Measurements from ENCODE around the gene ZNF718. TPM values are rescaled to one million over a fixed set of nuclear protein-coding genes. Genes with fewer than 3 reads are reported as not detected.
A peak's percentile ranks its signal among the peaks of the same experiment; 100 is the strongest.
"Not testable (repeated sequence)": the region's sequence is repeated elsewhere in the genome, so short reads cannot be mapped to it uniquely, and the experiment has no call there.

The ZNF718 gene
- total RNA-seq, 1 donor from 2014 or later, result 10.7 TPM

GRCh38 chr4:116499-116898 is 7.8 kb upstream of the ZNF718 start:
- Mint-ChIP-seq H3K27ac (ENCODE audit: unreplicated experiment) (no peak overlapping the region), H3K27me3 (ENCODE audit: unreplicated experiment) (no peaks in the 10 kb centered on the region), H3K36me3 (ENCODE audit: unreplicated experiment) (no peaks in the 10 kb centered on the region), H3K4me1 (ENCODE audit: low read depth, unreplicated experiment) (no peaks in the 10 kb centered on the region), H3K9me3 (ENCODE audit: unreplicated experiment) (peaks cover 2% of the 10 kb centered on the region), H3K4me3 (ENCODE audit: unreplicated experiment) (no peak overlapping the region)
- no peak for TF ChIP-seq CTCF (IDR thresholded peaks at IDR 0.05; ENCODE audit: partially characterized antibody, unreplicated experiment)
- DNase-seq, result no peak

GRCh38 chr4:120616-121015 is 3.7 kb upstream of the ZNF718 start:
- peaks cover 2% of the 10 kb centered on the region for H3K9me3 Mint-ChIP-seq (ENCODE audit: unreplicated experiment)
- TF ChIP-seq CTCF (IDR thresholded peaks at IDR 0.05; ENCODE audit: partially characterized antibody, unreplicated experiment), result no peak
- peaks cover 4% of the 10 kb centered on the region for H3K27me3 Mint-ChIP-seq (ENCODE audit: unreplicated experiment)
- H3K27ac Mint-ChIP-seq (ENCODE audit: unreplicated experiment), result no peak overlapping the region
- H3K4me1 Mint-ChIP-seq (ENCODE audit: low read depth, unreplicated experiment), result peaks cover 2% of the 10 kb centered on the region
- H3K4me3 Mint-ChIP-seq (ENCODE audit: unreplicated experiment), result no peak overlapping the region
- DNase-seq, result no peak
- peaks cover 4% of the 10 kb centered on the region for H3K36me3 Mint-ChIP-seq (ENCODE audit: unreplicated experiment)

GRCh38 chr4:121408-122084 is 2.8 kb upstream of the ZNF718 start:
- Mint-ChIP-seq H3K4me1 (ENCODE audit: low read depth, unreplicated experiment) (peaks cover 7% of the 10 kb centered on the region), H3K27me3 (ENCODE audit: unreplicated experiment) (peaks cover 8% of the 10 kb centered on the region), H3K27ac (ENCODE audit: unreplicated experiment) (no peak overlapping the region), H3K9me3 (ENCODE audit: unreplicated experiment) (peaks cover 2% of the 10 kb centered on the region), H3K4me3 (ENCODE audit: unreplicated experiment) (no peak overlapping the region), H3K36me3 (ENCODE audit: unreplicated experiment) (peaks cover 4% of the 10 kb centered on the region)
- no peak for DNase-seq
- no peak for TF ChIP-seq CTCF (IDR thresholded peaks at IDR 0.05; ENCODE audit: partially characterized antibody, unreplicated experiment)

- not testable (repeated sequence) for H3K9me3 Mint-ChIP-seq (ENCODE audit: unreplicated experiment); DNase-seq; H3K27me3 Mint-ChIP-seq (ENCODE audit: unreplicated experiment); H3K4me1 Mint-ChIP-seq (ENCODE audit: low read depth, unreplicated experiment)
- H3K36me3 Mint-ChIP-seq (ENCODE audit: unreplicated experiment), result peaks cover 10% of the 10 kb centered on the region
- peak overlapping the region; percentile 99 for H3K27ac Mint-ChIP-seq (ENCODE audit: unreplicated experiment)
- peak overlapping the region; percentile 99 for H3K4me3 Mint-ChIP-seq (ENCODE audit: unreplicated experiment)
Observed at GRCh38 chr4:123922-124274, 403 bp upstream of the ZNF718 start.

DNA sequence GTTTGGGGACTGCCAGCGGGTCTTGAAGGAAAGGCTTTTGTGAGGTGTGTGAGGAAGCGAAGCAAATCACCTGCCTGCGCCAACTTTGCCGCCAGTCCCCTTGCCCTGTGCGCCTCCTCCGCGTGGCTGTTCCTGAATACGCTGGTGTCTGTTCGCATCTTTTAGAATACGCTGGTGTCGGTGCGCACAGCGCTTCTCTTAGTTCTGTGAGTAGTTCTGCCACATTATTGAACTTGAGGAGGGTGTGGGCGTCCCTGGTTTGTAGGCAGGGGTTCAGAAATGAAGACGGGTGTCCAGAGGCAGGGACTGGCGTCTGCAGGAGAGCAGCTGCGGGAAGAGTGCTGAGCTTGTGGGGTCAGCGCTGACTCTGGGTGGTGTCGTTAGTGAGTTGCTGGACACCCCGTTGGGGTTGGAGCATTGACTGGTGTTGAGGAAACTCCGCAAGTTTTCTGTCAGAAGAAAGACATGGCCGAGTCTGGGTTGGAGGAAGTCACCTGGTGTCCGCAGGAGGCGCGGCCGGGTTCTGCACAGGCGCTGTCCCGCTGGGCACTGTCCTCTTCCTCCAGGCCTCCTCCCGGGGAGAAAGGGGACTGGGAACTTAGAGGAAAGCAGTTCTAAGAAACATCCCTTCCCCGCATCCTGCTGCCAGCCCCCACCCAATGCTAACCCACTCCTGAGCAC is 930 bp downstream of the ZNF718 start:
- no peak for TF ChIP-seq CTCF (IDR thresholded peaks at IDR 0.05; ENCODE audit: partially characterized antibody, unreplicated experiment)
- Mint-ChIP-seq H3K4me1 (ENCODE audit: low read depth, unreplicated experiment) (peaks cover 7% of the 10 kb centered on the region), H3K27ac (ENCODE audit: unreplicated experiment) (peak overlapping the region; percentile 99), H3K27me3 (ENCODE audit: unreplicated experiment) (peaks cover 8% of the 10 kb centered on the region), H3K9me3 (ENCODE audit: unreplicated experiment) (peaks cover 2% of the 10 kb centered on the region), H3K36me3 (ENCODE audit: unreplicated experiment) (peaks cover 15% of the 10 kb centered on the region), H3K4me3 (ENCODE audit: unreplicated experiment) (peak overlapping the region; percentile 99)
- DNase-seq, result peak; percentile 55

All from glutamatergic neuron (in vitro differentiated cells).